HG03378 (cell line): ENCODE results near the gene PARVA.

Experiments
- ATAC-seq: cut with Tn5 transposase; IDR thresholded peaks from one replicate; pipeline ENCODE4 v1.9.1; 2021; ENCODE audit warnings: mild to moderate bottlenecking, moderate library complexity; ENCODE audit not compliant: unreplicated experiment

PARVA gene

GRCh38 chr11:12375720-12376119, 1.7 kb upstream of the PARVA start:
- ATAC-seq: no peak

- ATAC-seq: no peak
Observed at GRCh38 chr11:12376259-12377081, 901 bp upstream of the PARVA start.

GRCh38 chr11:12377824-12378593, 638 bp downstream of the PARVA start:
- ATAC-seq: no peak

- no peak for ATAC-seq
Observed at GRCh38 chr11:12380565-12381325, 3.4 kb downstream of the PARVA start.

GRCh38 chr11:12381875-12382274, 4.5 kb downstream of the PARVA start:
- no peak for ATAC-seq

- no peak for ATAC-seq
Observed at GRCh38 chr11:12382451-12382850, 5.1 kb downstream of the PARVA start.

- ATAC-seq: no peak
Observed at GRCh38 chr11:12386309-12386708, 8.9 kb downstream of the PARVA start.

GRCh38 chr11:12386745-12387144, 9.4 kb downstream of the PARVA start:
- no peak for ATAC-seq

- no peak for ATAC-seq
Observed at GRCh38 chr11:12388173-12388572, 10.8 kb downstream of the PARVA start.

- no peak for ATAC-seq
Observed at GRCh38 chr11:12388939-12389670, 11.7 kb downstream of the PARVA start.

- ATAC-seq: no peak
Observed at GRCh38 chr11:12389676-12390657, 12.6 kb downstream of the PARVA start.

- no peak for ATAC-seq
Observed at GRCh38 chr11:12390687-12391110, 13.3 kb downstream of the PARVA start.

- no peak for ATAC-seq
Observed at GRCh38 chr11:12392672-12393071, 15.3 kb downstream of the PARVA start.

GRCh38 chr11:12393691-12394090, 16.3 kb downstream of the PARVA start:
- ATAC-seq: no peak

GRCh38 chr11:12394601-12395000, 17.2 kb downstream of the PARVA start:
- ATAC-seq: no peak

- ATAC-seq: no peak
Observed at GRCh38 chr11:12395333-12395732, 18.0 kb downstream of the PARVA start.

GRCh38 chr11:12397931-12398334, 20.6 kb downstream of the PARVA start:
- ATAC-seq: no peak

GRCh38 chr11:12399355-12399754, 22.0 kb downstream of the PARVA start:
- no peak for ATAC-seq

GRCh38 chr11:12402025-12402424, 24.7 kb downstream of the PARVA start:
- ATAC-seq: no peak
